DMS153 (cell line): ENCODE measurements around the gene PLIN5.
"Not testable (repeated sequence)": the region's sequence is repeated elsewhere in the genome, so short reads cannot be mapped to it uniquely, and the experiment has no call there.

ENCODE experiments used
- DNase-seq: peaks from one replicate; lab custom pipeline; 2025; lab: John Stamatoyannopoulos, UW

PLIN5 gene

GRCh38 chr19:4543842-4544647 is 9.0 kb upstream of the PLIN5 start:
- DNase-seq = no peak

DNA sequence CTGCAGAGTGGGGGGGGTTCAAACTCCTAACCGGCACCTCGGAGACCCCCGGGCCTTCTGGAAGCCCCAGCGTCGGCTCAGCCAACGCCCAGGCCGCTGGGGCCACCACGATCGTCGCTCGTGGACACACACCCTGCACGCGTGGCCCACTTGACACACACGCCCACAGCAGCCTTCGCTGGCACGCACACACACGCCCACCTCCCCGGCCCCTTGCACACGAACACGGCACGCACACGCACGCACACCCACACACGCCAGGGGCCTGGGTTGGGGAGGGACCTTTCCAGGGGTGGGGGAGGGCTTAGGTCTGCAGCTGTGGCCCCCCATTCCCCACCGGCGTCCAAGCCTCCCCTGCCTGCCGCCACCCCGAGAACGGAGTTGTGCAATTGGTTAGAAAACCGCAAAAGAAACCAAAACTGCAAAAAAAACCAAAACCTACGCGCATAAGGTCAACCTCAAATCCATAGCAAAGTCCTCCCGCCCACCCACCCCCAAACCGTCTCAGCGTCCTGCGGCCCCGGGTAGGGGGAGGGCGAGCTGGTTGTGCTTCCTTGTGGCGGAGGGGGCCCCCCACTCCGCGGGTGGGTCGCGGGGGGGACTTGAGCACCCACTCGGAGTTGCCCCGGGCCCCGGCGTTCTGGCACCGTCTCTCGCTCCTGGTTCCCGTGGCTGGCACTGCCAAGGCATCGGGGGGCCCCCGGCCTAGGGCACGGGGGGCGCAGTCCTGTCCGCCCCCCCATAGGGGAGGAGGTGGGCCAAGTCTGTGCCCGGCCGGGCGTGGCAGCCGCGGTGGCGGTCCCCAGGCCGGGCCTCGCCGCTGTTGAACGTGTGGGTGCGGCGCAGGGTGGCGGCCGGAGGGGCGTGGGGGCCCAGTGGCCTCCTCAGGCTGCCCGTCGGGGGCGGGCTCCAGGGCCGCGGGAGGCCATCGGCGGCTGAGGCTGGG is 8.1 kb upstream of the PLIN5 start:
- DNase-seq = no peak

DNA sequence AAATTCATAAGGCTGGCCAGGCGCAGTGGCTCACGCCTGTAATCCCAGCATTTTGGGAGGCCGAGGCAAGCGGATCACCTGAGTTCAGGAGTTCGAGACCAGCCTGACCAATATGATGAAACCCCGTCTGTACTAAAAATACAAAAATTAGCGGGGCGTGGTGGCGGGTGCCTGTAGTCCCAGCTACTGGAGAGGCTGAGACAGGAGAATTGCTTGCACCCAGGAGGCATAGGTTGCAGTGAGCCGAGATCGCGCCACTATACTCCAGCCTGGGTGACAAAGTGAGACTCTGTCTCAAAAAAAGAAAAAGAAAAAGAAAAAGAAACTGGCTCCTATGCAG is 6.8 kb upstream of the PLIN5 start:
- DNase-seq = not testable (repeated sequence)

GRCh38 chr19:4541114-4541805 is 6.2 kb upstream of the PLIN5 start:
- DNase-seq = no peak

DNA sequence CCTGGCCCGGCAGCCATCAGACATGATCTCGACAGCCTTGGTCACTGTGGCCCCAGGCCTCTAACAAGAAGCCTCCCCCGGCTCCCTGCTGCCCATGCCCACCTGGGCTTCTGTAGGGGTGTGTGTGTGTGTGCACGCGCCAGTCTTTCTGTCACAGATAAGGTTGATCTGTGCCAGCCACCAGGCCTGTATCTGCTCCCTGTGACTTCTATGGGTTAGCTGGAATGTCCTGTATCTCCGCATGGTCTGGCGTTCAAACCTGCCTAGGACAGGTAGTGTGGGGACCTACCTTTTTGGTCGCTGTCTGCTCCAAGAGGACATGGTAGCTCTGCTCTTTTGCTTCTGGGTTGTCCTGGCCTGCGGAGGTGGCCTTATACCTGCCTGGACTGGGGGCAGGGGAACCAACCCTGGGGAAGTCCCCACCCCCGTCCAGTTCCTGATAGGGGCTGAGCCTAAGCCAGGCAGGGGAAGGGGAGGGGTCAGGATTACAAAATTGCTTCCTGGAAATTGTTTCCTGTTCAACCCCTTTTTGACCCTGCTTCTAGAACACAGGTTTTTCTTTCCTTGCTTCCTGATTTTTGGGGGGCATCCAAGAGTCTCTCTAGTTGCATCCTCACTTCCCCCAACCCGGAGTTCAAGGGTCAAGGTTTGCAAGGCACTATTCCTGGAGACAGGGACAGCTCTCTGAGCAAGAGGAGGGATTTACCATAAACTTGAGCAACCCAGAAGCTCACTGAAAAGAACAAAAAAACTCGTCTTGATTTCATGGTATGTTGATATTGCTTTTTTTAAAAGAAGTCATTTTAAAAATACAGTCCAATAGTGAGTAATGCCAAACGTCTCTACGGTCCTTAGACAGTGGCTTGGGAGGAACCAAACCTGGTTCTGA is 4.9 kb upstream of the PLIN5 start, which contains the start of gene LRG1:
Gene LRG1, minus strand, starts transcription at position 344 of the 889 bp plus-strand sequence. Its CDS starts 23 bp downstream, at position 321.
- DNase-seq = no peak

- DNase-seq = no peak
Measured at GRCh38 chr19:4539169-4539692, 4.2 kb upstream of the PLIN5 start.

GRCh38 chr19:4538601-4538954 is 3.6 kb upstream of the PLIN5 start:
- no peak for DNase-seq

- no peak for DNase-seq
Measured at GRCh38 chr19:4537953-4538600, 3.1 kb upstream of the PLIN5 start.

- DNase-seq = no peak
Measured at GRCh38 chr19:4536798-4537197, 1.8 kb upstream of the PLIN5 start.

- no peak for DNase-seq
Measured at GRCh38 chr19:4533835-4534424, 1.1 kb downstream of the PLIN5 start.

- no peak for DNase-seq
Measured at GRCh38 chr19:4533334-4533733, 1.7 kb downstream of the PLIN5 start.

GRCh38 chr19:4531562-4532165 is 3.4 kb downstream of the PLIN5 start:
- DNase-seq = no peak

DNA sequence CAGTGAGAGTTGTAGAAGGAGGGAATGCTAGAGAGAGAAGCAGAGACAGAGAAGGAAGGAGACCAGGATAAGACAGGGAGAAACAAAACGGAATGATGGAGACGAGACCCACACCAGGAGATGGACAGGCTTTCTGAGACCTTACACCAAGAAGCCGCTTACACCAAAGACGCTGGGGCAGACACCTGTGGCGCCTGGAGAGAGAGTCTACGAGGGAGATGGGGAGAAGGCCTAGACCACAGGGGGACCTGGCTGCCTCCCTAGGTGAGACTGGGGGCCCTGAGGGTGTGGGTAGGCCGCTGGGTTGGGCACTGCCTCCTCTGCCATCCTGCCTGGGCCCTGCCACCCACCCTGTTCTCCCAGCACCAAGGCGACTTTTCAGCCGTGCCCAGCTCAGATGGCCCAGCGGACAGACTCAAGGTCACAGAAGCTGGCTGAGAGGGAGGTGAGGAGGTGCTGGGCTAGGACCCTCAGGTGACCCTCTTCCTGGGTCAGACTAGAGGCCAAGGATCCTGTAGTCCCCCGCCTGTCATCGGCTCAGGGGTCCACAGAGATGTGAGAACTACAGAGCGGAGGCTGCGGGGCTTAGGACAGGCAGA is 5.0 kb downstream of the PLIN5 start:
- no peak for DNase-seq

DNA sequence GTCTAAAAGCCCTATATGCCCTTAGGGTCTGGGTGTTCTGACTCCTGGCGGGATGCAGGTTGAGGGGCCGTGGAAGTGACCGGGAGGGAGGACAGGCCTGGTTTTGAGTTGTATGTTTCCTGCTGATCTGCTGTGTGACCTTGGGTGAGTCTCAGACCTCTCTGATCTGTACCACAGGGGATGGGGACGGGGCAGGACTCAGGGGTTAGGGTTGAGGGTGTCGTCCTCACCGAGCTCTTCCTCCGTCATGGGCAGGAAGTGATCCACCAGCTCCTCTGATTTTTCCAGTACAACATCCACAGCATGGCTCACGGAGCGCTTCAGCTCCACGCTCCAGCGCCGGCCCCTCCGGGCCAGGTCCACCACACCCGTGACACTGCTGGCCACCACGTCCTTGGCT is 6.2 kb downstream of the PLIN5 start:
- no peak for DNase-seq

GRCh38 chr19:4527377-4527776 is 7.6 kb downstream of the PLIN5 start:
- DNase-seq = not testable (repeated sequence)

DNA sequence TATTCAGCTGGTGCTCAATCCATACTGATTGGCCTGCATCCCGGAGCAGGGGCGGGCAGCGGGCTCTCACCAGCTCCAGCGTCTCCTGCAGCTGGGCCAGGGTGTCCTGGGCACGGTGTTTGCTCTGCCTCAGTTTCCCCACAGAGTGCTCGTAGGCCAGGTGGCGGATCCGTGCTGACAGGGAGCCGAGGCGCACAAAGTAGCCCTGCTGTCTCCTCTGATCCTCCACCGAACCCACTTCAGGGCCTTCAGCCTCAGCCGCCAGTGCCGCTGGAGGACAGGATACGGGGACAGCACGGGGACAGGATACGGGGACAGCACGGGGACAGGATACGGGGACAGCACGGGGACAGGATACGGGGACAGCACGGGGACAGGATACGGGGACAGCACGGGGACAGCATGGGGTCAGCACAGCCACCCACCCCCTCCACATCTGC is 9.4 kb downstream of the PLIN5 start:
- no peak for DNase-seq

DNA sequence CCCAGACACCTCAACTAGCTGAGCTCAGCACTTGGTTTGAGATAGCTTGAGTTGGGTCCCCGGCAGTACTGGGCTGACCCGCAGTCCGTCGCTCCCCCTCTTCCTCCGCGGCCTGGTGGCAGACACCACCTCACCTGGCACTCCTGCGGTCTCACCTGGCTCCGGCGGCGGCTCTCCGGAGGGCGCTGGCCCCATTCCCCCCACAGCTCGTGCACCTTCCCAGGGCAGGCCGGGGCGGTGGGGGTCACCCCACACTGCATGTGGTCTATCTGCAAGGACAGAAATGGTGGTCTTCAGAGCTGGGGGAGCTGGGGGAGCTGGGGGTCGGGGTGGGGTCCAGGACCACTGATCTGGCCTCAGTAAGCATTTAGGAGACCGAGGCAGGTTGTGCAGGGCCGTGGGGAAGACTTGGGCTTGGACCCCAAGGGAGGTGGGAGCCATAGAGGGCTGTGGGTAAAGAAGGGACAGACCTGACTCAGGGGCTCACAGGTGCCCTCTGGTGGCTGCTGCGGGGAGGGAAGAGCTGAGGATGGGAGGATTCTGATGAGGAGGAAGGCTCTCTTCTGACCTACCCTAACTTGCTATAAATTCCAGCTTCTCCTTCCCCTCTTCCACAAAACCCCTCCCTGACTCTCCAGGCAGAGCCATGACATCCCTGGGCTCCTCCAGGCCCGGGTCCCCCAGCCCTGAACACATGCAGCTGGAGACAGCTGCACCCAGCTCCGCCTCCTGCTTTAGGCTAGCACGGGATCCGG is 10.0 kb downstream of the PLIN5 start:
- peak; percentile 16 for DNase-seq

DNA sequence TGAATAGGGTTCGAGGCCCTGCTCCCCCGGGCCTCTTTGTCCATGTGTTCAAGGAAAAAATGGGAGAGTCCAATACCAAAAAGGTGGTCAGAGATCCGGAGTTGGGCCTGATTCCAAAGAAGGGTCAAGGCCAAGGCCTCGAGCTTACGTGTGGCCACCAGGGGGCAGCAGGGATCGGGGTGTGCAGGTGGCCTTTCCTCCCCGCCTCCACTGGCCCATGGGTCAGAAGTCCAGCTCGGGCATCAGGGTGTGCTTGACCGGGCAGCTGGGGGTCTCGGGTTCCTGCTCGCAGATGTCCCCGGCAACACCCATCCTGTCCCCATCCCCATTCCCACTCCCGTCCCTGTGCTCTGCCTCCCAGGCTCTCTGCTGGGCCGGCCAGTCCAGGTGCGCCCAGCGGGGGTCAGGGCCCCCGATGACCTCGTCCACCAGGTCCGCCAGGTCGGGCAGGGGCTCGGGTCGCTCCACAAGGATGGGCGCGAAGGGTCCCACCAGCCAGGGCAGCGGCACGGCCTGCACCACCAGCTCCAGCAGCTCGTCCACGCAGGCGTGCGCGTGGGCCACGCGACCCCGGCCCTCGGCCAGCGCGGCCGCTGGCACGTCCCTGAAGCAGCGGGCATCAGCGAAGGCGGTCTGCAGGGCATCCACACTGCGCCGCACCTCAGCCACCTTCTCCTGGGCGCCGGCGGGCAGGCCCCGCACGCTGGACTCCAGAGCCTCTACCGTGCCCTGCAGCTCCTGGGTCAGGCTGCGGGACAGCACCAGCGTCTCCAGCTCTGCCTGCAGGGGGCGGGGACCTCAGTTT is 11.5 kb downstream of the PLIN5 start:
- DNase-seq = no peak
